A673 (cell line): ENCODE measurements around the gene KIFC3. TPM values are rescaled to one million over a fixed set of nuclear protein-coding genes. Genes with fewer than 3 reads are reported as not detected.
"Not testable (repeated sequence)": the region's sequence is repeated elsewhere in the genome, so short reads cannot be mapped to it uniquely, and the experiment has no call there.

Experiments
- BruUV-seq: library from RNA; stranded (reverse); fragments of 400-500 nt; replicated peaks from 2 replicates; lab custom pipeline; 2021; lab: Mats Ljungman, UMichigan
- CTCF ChIA-PET: fragments of 300-600 bp; sonication (Branson Sonifier 250); formaldehyde crosslinking; loops from one replicate; lab custom pipeline; 2022; ENCODE audit warnings: antibody characterized with exemption; lab: Charles Lee
- POLR2A ChIA-PET: fragments of 300-600 bp; sonication (Branson Sonifier 250); formaldehyde crosslinking; loops from one replicate; lab custom pipeline; 2022; ENCODE audit warnings: antibody characterized with exemption; ENCODE audit not compliant: low non-redundant PET; lab: Charles Lee
- DNase-seq: peaks from one replicate; pipeline ENCODE4 v3.0.0-alpha.2; 2015; ENCODE audit warnings: low spot score
- H3K27ac ChIP-seq: fragments of 200-600 bp; sonication (generic); 2 replicates; pipeline ENCODE4 v1.5.1; 2016; ENCODE audit warnings: mixed run types, low read depth, mild to moderate bottlenecking, mixed read lengths, antibody characterized with exemption, low read length; ENCODE audit not compliant: poor library complexity, severe bottlenecking
- H3K27me3 ChIP-seq: fragments of 200-600 bp; sonication (generic); replicated peaks from 2 replicates; pipeline ENCODE4 v1.6.1; 2017; ENCODE audit warnings: mixed run types, low read depth, mild to moderate bottlenecking, mixed read lengths, antibody characterized with exemption, low read length; ENCODE audit not compliant: insufficient read depth, poor library complexity
- H3K36me3 ChIP-seq: fragments of 200-600 bp; sonication (generic); 2 replicates; pipeline ENCODE4 v1.6.1; 2016; ENCODE audit warnings: mixed run types, mild to moderate bottlenecking, mixed read lengths, antibody characterized with exemption, low read length; ENCODE audit not compliant: insufficient read depth, poor library complexity, severe bottlenecking
- H3K4me1 ChIP-seq: fragments of 200-600 bp; sonication (generic); 2 replicates; pipeline ENCODE4 v1.6.1; 2017; ENCODE audit warnings: mixed run types, mild to moderate bottlenecking, mixed read lengths, antibody characterized with exemption, low read length; ENCODE audit not compliant: insufficient read depth, poor library complexity, severe bottlenecking
- H3K4me3 ChIP-seq: fragments of 200-600 bp; sonication (generic); 2 replicates; pipeline ENCODE4 v1.5.1; 2016; ENCODE audit warnings: low read depth, mixed run types, mild to moderate bottlenecking, mixed read lengths, low read length; ENCODE audit not compliant: poor library complexity, severe bottlenecking
- H3K9me3 ChIP-seq: fragments of 200-600 bp; sonication (generic); 2 replicates; pipeline ENCODE4 v1.6.1; 2016; ENCODE audit warnings: mixed run types, low read depth, mild to moderate bottlenecking, mixed read lengths, antibody characterized with exemption, low read length; ENCODE audit not compliant: poor library complexity, severe bottlenecking
- EZH2 ChIP-seq: fragments of 200-600 bp; sonication (generic); IDR thresholded peaks from 2 replicates; pipeline ENCODE4 v1.6.1; 2017; ENCODE audit warnings: borderline replicate concordance, low read depth, mild to moderate bottlenecking, mixed read lengths, antibody characterized with exemption, low read length; ENCODE audit not compliant: poor library complexity, severe bottlenecking
- intact Hi-C: fragments of 100-400 bp; cut with micrococcal nuclease; formaldehyde crosslinking; loops from one replicate; pipeline ENCODE4 v1.10.0; 2022; ENCODE audit not compliant: unreplicated experiment
- total RNA-seq: library from RNA; stranded (reverse); gene quantifications from 2 replicates; pipeline ENCODE4 v1.2.3, GENCODE V29; 2021
- TF ChIP-seq, protein P1 (sequence below): fragments of 300-800, 200-600 bp; sonication (generic); conservative IDR thresholded peaks from 2 replicates; pipeline ENCODE4 v1.5.1; 2017; ENCODE audit warnings: low read depth, mild to moderate bottlenecking, antibody characterized with exemption, low read length, moderate library complexity, mixed read lengths

Gene KIFC3
- total RNA-seq, 1 experiment from 2014 or later = 198 TPM

DNA sequence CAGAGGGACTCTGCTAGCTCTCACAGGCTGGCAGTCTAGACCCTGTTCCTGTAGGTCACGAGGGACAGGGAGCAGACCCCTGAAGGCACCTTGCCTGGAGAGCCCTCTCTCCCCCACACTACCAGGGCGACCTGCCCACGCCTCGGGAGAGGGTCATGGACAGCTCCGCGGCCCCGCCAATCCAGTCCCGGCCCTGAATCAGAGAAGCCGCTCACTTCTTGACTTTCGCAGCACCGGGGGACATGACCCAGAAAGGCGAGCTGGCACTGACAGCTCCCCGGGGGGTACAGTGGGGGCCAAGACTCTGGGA is 5.1 kb downstream of the KIFC3 start:
- no TSS peak for BruUV-seq
- H3K27me3 ChIP-seq = no peaks in the 10 kb centered on the region
- peak overlapping the region; percentile 94 for H3K27ac ChIP-seq
- H3K9me3 ChIP-seq = no peaks in the 10 kb centered on the region
- TF ChIP-seq, protein P1, sequence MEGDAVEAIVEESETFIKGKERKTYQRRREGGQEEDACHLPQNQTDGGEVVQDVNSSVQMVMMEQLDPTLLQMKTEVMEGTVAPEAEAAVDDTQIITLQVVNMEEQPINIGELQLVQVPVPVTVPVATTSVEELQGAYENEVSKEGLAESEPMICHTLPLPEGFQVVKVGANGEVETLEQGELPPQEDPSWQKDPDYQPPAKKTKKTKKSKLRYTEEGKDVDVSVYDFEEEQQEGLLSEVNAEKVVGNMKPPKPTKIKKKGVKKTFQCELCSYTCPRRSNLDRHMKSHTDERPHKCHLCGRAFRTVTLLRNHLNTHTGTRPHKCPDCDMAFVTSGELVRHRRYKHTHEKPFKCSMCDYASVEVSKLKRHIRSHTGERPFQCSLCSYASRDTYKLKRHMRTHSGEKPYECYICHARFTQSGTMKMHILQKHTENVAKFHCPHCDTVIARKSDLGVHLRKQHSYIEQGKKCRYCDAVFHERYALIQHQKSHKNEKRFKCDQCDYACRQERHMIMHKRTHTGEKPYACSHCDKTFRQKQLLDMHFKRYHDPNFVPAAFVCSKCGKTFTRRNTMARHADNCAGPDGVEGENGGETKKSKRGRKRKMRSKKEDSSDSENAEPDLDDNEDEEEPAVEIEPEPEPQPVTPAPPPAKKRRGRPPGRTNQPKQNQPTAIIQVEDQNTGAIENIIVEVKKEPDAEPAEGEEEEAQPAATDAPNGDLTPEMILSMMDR = no peak
- no peak for TF ChIP-seq EZH2
- POLR2A ChIA-PET = no interaction called here
- no peak for DNase-seq
- peak overlapping the region; percentile 68 for H3K4me3 ChIP-seq
- peaks cover 53% of the 10 kb centered on the region for H3K36me3 ChIP-seq
- peaks cover 44% of the 10 kb centered on the region for H3K4me1 ChIP-seq
- intact Hi-C loops = loop anchor here (5.0 kb wide), 2 partner anchors 65 to 205 kb away; partner anchors contain the start of genes USB1 and ZNF319
- CTCF ChIA-PET = no interaction called here

DNA sequence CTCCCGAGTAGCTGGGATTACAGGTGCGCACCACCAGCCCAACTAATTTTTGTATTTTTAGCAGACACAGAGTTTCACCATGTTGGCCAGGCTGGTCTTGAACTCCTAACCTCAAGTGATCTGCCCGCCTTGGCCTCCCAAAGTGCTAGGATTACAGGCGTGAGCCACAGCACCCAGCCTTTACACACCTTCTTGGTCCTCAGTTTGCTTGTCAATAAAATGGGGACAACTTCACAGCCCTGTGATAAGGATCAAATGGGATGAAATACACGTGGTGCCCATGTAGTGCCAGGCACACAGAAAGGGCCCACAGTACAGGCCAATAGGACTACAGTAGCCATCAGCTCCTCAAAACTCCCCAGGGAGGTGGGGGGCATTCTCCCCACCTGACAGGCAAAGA is 6.3 kb downstream of the KIFC3 start:
- intact Hi-C loops = loop anchor here (5.0 kb wide), 2 partner anchors 66 to 206 kb away; partner anchors contain the start of genes USB1 and ZNF319
- CTCF ChIA-PET = interaction anchor here (0.9 to 1.3 kb wide), 3 partner anchors 20 to 103 kb away, joined by 3 to 14 read pairs (median 3); no protein-coding TSS in a partner anchor
- Histone ChIP-seq H3K4me1 (peaks cover 40% of the 10 kb centered on the region), H3K36me3 (peaks cover 65% of the 10 kb centered on the region), H3K27ac (peak overlapping the region; percentile 94)
- DNase-seq, POLR2A ChIA-PET, BruUV-seq, H3K9me3 ChIP-seq, H3K4me3 ChIP-seq, H3K27me3 ChIP-seq: not testable (repeated sequence)

DNA sequence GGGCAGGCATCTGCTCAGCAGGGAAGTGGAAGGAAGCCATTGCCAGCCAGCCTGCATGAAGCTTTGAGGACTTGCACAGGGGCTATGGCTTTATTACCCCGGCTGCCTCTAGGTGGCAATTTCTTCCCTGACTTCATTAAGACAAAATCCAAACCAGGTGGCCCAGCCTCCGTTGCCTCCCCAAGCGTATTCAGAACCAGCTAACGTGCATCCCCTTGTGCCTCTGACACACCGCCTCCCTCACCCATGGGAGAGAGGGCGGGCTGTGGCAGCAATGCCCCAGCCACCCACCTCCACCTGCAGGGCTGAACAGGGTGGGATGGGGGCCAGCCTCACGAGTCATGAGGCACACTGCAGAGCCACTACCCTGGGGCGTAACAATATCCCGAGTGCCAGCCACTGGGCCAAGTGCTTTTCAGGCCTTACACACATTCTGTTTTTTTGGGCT is 6.8 kb downstream of the KIFC3 start:
- Histone ChIP-seq H3K27me3 (no peaks in the 10 kb centered on the region), H3K4me1 (peaks cover 34% of the 10 kb centered on the region), H3K27ac (peak overlapping the region; percentile 94), H3K4me3 (no peak overlapping the region), H3K9me3 (no peaks in the 10 kb centered on the region), H3K36me3 (peaks cover 70% of the 10 kb centered on the region)
- POLR2A ChIA-PET = interaction anchor here (1.1 kb wide), 1 partner anchor 63 kb away, joined by 5 read pairs; no protein-coding TSS in a partner anchor
- intact Hi-C loops = loop anchor here (5.0 kb wide), 2 partner anchors 67 to 207 kb away; partner anchors contain the start of genes USB1 and ZNF319
- BruUV-seq = no TSS peak
- peak; percentile 89 for DNase-seq
- CTCF ChIA-PET = interaction anchor here (0.9 to 1.3 kb wide), 3 partner anchors 19 to 104 kb away, joined by 3 to 14 read pairs (median 3); no protein-coding TSS in a partner anchor
- TF ChIP-seq EZH2 = no peak
- TF ChIP-seq, protein P1 = peak; percentile 65
